Stimulated activated CD8-positive, alpha-beta memory T cell treated with anti-CD3 and anti-CD28 coated beads, Interleukin-12 subunit alpha, Interleukin-12 subunit beta, amount 100 ng/mL, for 4 hours (primary cell): ENCODE data around the gene AIF1.

Experiments used
- DNase-seq: peaks from one replicate; pipeline ENCODE4 v3.0.0-alpha.2; 2020; ENCODE audit warnings: low read depth

Gene AIF1

DNA sequence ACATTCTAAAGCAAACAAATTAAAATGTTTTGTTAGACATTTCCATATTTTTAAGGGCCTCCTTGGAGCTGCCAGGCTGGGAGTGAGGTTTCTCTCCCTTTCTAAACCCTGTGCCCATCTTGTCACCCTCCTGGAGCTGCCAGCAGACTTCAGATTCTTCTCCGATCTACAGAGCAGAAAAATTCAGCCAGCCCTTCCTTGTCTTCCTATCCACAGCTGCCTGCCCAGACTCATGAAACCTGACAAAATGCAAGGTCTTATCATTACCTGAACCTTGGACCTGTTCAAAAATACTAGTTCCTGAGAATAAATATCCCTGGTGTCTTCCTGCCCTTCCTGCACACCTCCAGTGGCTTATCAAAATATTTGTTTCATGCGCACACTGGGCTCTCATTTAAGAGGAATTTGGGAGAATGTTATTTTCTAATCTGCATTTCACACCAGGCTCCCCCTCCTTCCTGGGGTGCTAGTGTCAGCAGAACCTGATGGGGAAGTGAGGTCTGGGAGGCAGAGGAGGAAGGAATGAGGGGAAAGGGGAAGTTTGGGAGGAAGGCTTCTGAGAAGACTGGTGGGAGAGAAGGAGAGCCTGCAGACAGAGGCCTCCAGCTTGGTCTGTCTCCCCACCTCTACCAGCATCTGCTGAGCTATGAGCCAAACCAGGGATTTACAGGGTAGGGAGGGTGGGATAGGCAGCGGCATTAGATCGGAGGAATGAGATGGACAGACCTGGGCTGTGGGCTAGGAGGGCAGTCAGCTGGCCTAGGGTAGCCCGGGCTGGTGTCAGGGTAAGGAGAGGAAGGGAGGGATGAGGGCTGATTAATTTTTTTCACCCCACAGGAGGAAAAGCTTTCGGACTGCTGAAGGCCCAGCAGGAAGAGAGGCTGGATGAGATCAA is at the start of gene AIF1:
TSS of gene AIF1 (plus strand) at position 551 of the 895 bp plus-strand sequence. CDS start at position 647, 96 bp downstream.
- DNase-seq = no peak

DNA sequence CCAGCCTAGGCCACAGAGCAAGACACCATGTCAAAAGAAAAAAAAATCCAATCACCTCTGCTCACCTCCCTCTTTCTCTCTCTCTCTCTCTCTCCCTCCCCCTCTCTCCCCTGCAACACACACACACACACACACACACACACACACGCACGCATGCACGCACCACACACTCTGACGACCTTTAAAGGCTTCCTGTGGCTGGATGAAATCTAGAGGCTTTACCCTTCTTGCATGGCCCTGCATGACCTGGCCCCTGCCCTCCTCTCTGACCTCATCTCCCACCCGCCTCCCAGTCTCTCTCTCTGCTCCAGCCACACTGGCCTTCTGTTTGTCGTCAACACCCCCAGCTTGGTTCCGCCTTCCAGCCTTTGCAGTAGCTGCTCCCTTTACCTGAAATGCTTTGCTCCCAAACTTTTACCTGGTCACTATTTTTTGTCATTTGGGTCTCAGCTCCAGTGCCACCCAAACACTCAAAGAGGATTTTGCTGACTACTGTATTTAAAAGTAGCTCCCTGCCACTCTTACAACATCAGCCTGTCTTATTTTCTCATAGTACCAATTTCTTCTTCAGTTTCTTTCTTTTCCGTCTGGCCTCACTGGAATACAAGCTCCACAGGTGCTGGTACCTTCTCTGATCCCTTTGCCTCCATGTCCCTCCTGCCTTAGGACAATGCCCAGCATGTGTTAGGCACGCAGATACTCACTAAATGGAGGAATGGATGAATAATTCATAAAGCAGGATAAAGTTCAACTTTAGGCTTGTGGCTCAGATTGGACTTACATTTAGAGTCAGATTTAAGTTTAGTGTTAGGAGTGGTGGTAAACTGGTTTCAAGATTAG is 47.3 kb upstream of the AIF1 start:
- no peak for DNase-seq

DNA sequence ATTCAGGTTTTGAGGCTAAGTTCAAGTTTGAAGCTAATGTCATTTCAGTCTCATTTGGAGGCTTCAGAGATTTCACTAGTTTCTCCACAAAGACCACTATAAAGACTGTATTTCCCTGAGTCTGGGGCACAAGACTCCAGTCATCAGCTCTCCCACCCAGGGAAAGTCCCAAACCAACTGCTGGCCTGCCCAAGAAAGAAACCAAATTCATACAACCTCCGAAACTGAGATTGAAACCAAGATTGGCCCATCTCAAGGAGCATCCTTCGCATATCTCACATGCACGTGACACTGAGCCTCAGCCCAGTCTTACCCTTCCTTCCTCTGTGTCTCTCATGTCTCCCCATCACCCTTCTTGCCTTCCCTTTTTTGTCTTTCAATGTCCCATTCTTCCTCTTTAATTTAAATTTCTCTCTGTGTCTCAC is 46.5 kb upstream of the AIF1 start:
- DNase-seq = no peak

DNA sequence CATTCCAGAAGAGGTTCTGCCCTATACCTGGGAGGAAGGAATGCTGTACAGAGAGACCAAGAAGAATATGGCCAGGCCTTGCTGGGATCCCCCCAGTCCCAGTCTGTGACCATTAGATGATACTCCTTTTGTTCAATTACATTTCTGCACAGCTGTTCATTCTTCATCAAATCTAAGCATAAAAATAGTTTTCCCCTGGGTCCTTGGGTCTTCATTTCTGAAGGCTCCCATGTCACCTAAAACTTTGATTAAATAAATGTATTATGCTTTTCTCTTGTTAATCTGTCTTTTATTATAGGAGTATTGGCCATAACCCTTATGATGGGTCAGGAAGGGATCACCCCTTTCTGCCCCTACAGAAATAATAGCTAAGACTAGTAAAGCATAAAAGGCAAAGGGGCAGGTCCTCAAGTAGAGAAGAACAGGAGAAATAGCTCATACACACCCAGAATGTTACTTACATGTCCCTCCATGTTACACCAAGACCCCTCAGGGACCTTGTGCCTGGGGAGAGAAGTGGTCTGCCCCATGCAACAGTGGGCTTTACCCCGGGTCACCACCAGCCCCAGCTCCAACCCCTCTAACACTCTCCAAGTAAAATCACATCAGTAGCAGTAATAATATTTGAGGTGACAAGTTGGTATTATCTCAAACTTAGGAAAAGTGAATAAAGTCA is 45.0 kb upstream of the AIF1 start:
- DNase-seq = no peak

DNA sequence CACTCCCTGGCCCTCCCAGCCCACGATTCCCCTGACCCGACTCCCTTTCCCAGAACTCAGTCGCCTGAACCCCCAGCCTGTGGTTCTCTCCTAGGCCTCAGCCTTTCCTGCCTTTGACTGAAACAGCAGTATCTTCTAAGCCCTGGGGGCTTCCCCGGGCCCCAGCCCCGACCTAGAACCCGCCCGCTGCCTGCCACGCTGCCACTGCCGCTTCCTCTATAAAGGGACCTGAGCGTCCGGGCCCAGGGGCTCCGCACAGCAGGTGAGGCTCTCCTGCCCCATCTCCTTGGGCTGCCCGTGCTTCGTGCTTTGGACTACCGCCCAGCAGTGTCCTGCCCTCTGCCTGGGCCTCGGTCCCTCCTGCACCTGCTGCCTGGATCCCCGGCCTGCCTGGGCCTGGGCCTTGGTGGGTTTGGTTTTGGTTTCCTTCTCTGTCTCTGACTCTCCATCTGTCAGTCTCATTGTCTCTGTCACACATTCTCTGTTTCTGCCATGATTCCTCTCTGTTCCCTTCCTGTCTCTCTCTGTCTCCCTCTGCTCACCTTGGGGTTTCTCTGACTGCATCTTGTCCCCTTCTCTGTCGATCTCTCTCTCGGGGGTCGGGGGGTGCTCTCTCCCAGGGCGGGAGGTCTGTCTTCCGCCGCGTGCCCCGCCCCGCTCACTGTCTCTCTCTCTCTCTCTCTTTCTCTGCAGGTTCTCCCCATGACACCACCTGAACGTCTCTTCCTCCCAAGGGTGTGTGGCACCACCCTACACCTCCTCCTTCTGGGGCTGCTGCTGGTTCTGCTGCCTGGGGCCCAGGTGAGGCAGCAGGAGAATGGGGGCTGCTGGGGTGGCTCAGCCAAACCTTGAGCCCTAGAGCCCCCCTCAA is 42.8 kb upstream of the AIF1 start, which contains the start of gene LTA:
TSS of gene LTA (plus strand) at position 249 of the 871 bp plus-strand sequence. CDS start at position 703, 454 bp downstream.
- peak; percentile 55 for DNase-seq

DNA sequence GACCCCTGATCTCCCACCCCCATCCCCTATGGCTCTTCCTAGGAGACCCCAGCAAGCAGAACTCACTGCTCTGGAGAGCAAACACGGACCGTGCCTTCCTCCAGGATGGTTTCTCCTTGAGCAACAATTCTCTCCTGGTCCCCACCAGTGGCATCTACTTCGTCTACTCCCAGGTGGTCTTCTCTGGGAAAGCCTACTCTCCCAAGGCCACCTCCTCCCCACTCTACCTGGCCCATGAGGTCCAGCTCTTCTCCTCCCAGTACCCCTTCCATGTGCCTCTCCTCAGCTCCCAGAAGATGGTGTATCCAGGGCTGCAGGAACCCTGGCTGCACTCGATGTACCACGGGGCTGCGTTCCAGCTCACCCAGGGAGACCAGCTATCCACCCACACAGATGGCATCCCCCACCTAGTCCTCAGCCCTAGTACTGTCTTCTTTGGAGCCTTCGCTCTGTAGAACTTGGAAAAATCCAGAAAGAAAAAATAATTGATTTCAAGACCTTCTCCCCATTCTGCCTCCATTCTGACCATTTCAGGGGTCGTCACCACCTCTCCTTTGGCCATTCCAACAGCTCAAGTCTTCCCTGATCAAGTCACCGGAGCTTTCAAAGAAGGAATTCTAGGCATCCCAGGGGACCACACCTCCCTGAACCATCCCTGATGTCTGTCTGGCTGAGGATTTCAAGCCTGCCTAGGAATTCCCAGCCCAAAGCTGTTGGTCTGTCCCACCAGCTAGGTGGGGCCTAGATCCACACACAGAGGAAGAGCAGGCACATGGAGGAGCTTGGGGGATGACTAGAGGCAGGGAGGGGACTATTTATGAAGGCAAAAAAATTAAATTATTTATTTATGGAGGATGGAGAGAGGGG is 41.6 kb upstream of the AIF1 start:
- no peak for DNase-seq

DNA sequence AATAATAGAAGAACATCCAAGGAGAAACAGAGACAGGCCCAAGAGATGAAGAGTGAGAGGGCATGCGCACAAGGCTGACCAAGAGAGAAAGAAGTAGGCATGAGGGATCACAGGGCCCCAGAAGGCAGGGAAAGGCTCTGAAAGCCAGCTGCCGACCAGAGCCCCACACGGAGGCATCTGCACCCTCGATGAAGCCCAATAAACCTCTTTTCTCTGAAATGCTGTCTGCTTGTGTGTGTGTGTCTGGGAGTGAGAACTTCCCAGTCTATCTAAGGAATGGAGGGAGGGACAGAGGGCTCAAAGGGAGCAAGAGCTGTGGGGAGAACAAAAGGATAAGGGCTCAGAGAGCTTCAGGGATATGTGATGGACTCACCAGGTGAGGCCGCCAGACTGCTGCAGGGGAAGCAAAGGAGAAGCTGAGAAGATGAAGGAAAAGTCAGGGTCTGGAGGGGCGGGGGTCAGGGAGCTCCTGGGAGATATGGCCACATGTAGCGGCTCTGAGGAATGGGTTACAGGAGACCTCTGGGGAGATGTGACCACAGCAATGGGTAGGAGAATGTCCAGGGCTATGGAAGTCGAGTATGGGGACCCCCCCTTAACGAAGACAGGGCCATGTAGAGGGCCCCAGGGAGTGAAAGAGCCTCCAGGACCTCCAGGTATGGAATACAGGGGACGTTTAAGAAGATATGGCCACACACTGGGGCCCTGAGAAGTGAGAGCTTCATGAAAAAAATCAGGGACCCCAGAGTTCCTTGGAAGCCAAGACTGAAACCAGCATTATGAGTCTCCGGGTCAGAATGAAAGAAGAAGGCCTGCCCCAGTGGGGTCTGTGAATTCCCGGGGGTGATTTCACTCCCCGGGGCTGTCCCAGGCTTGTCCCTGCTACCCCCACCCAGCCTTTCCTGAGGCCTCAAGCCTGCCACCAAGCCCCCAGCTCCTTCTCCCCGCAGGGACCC is 40.6 kb upstream of the AIF1 start:
- no peak for DNase-seq

DNA sequence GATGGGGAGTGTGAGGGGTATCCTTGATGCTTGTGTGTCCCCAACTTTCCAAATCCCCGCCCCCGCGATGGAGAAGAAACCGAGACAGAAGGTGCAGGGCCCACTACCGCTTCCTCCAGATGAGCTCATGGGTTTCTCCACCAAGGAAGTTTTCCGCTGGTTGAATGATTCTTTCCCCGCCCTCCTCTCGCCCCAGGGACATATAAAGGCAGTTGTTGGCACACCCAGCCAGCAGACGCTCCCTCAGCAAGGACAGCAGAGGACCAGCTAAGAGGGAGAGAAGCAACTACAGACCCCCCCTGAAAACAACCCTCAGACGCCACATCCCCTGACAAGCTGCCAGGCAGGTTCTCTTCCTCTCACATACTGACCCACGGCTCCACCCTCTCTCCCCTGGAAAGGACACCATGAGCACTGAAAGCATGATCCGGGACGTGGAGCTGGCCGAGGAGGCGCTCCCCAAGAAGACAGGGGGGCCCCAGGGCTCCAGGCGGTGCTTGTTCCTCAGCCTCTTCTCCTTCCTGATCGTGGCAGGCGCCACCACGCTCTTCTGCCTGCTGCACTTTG is 39.6 kb upstream of the AIF1 start, which contains the start of gene TNF:
TSS of gene TNF (plus strand) at position 231 of the 567 bp plus-strand sequence. CDS start at position 408, 177 bp downstream.
- DNase-seq = peak; percentile 59

DNA sequence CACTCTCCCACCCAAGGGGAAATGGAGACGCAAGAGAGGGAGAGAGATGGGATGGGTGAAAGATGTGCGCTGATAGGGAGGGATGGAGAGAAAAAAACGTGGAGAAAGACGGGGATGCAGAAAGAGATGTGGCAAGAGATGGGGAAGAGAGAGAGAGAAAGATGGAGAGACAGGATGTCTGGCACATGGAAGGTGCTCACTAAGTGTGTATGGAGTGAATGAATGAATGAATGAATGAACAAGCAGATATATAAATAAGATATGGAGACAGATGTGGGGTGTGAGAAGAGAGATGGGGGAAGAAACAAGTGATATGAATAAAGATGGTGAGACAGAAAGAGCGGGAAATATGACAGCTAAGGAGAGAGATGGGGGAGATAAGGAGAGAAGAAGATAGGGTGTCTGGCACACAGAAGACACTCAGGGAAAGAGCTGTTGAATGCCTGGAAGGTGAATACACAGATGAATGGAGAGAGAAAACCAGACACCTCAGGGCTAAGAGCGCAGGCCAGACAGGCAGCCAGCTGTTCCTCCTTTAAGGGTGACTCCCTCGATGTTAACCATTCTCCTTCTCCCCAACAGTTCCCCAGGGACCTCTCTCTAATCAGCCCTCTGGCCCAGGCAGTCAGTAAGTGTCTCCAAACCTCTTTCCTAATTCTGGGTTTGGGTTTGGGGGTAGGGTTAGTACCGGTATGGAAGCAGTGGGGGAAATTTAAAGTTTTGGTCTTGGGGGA is 38.9 kb upstream of the AIF1 start:
- no peak for DNase-seq

DNA sequence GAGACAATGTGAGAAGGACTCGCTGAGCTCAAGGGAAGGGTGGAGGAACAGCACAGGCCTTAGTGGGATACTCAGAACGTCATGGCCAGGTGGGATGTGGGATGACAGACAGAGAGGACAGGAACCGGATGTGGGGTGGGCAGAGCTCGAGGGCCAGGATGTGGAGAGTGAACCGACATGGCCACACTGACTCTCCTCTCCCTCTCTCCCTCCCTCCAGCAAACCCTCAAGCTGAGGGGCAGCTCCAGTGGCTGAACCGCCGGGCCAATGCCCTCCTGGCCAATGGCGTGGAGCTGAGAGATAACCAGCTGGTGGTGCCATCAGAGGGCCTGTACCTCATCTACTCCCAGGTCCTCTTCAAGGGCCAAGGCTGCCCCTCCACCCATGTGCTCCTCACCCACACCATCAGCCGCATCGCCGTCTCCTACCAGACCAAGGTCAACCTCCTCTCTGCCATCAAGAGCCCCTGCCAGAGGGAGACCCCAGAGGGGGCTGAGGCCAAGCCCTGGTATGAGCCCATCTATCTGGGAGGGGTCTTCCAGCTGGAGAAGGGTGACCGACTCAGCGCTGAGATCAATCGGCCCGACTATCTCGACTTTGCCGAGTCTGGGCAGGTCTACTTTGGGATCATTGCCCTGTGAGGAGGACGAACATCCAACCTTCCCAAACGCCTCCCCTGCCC is 38.0 kb upstream of the AIF1 start:
- no peak for DNase-seq

DNA sequence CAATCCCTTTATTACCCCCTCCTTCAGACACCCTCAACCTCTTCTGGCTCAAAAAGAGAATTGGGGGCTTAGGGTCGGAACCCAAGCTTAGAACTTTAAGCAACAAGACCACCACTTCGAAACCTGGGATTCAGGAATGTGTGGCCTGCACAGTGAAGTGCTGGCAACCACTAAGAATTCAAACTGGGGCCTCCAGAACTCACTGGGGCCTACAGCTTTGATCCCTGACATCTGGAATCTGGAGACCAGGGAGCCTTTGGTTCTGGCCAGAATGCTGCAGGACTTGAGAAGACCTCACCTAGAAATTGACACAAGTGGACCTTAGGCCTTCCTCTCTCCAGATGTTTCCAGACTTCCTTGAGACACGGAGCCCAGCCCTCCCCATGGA is 37.5 kb upstream of the AIF1 start:
- no peak for DNase-seq

DNA sequence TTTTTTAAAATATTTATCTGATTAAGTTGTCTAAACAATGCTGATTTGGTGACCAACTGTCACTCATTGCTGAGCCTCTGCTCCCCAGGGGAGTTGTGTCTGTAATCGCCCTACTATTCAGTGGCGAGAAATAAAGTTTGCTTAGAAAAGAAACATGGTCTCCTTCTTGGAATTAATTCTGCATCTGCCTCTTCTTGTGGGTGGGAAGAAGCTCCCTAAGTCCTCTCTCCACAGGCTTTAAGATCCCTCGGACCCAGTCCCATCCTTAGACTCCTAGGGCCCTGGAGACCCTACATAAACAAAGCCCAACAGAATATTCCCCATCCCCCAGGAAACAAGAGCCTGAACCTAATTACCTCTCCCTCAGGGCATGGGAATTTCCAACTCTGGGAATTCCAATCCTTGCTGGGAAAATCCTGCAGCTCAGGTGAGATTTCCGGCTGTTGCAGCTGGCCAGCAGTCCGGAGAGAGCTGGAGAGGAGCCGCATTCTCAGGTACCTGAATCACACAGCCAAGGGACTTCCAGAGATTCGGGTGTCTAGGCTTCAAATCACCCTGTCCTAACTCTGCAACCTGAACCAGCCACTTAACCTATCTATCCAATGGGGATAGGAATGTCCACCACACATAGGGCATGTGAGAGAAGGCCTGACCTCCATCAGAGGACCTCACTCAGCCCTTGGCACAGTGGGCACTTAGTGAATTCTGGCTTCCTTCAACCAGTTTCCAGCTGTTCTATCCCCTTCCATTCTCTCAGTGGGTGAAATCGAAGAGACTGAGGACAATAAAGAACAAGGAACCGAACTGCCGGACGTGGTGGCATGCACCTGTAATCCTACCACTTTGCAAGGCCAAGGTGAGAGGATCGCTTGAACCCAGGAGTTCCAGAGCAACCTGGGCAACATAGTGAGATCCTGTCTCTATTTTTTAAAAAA is 36.6 kb upstream of the AIF1 start:
- no peak for DNase-seq

DNA sequence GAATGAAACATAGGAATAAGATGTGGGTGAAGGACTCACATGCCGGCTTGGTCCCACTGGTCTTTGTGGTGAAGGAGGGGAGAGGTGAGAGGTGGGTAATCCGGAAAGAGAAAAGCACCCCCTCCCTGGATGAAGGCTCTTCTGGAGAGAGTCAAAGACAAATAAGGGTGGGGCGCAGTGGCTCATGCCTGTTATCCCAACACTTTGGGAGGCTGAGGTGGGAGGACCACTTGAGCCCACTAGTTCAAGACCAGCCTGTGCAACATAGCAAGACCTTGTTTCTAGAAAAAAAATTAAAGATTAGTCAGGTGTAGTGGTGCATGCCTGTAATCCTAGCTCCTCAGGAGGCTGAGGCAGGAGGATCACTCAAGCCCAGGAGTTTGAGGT is 35.9 kb upstream of the AIF1 start:
- no peak for DNase-seq

DNA sequence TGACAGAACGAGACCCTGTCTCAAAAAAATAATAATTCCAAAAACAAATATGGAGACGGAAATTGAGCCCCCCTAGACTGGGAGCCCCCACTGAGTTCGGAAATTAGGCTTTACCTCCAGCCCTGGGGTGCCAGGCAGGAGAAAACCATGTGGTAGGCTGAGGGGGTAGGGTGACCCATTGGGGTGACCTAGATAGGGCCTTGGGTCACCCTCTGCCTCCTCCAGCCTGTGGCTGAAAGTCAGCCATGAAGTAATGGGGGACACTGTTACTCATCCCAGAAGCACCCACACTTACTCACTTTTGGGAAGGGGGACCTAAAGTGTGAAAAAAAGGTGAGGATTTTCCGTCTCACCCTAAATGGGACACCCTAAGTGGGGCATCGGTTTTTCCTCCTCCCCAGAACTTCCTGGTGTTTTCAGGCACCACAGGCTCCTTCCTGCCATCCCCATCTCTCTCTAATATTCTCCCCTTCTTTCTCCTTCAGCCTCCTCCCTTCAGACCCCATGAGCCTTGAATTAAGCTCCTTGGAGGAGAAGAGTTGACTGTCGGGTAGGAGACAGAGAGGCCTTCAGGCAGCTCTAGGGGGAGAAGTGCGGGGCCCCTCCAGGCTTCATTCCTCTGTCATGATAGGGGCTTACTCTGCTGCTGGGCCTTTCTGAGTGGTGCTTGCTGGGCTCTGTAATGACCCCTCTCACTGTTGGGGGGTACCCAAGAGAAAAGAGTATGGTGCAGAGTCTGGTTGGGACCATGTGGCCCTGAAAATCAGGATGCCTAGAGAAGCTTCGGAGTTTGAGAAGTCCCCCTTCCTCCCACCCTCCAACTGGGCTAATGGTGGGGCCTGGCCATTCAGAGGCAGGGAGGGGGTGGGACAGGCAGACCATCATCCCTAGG is 35.2 kb upstream of the AIF1 start:
- no peak for DNase-seq

DNA sequence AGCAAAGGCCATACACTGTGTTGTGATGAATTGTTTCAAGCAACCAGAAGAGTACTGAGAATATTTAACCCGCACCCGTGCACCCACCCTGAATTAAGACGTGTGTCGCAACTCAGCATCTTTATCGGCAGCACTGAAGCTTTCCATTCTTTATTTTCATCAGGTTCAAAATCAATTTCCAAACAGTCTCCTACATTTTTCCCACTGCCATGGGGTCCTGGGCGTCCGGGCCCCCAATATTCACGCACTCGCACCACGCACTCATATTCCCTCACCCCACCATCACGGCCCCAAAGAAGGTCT is 34.6 kb upstream of the AIF1 start:
- no peak for DNase-seq
